Cardiac muscle cell (in vitro differentiated cells and primary cell): ENCODE measurements around the gene MKNK2. TPM values are rescaled to one million over a fixed set of nuclear protein-coding genes. Genes with fewer than 3 reads are reported as not detected.

Experiments used
- DNase-seq, 2 donors: peaks; one replicate each; pipeline versions ENCODE4 v3.0.0 to v3.0.0-alpha.2; 2010 to 2017; ENCODE audit warnings: low read depth in 1 of 2, low spot score in 1 of 2
- H3K27ac ChIP-seq: fragments of 200-600 bp; sonication (generic); 2 replicates; pipeline ENCODE4 v1.5.1; 2016
- H3K27me3 ChIP-seq: fragments of 200-600 bp; sonication (generic); 2 replicates; pipeline ENCODE4 v1.6.0; 2016; ENCODE audit warnings: control low read depth
- H3K36me3 ChIP-seq: fragments of 200-600 bp; sonication (generic); 2 replicates; pipeline ENCODE4 v1.5.1; 2016; ENCODE audit warnings: control low read depth
- H3K4me1 ChIP-seq: fragments of 200-600 bp; sonication (generic); 2 replicates; pipeline ENCODE4 v1.8.1; 2017; ENCODE audit warnings: low read depth, mild to moderate bottlenecking, mixed run types
- H3K4me3 ChIP-seq: fragments of 200-600 bp; sonication (generic); 2 replicates; pipeline ENCODE4 v1.5.1; 2016; ENCODE audit warnings: mild to moderate bottlenecking
- H3K9me3 ChIP-seq: fragments of 200-600 bp; sonication (generic); 2 replicates; pipeline ENCODE4 v1.5.1; 2017; ENCODE audit warnings: low read depth, mild to moderate bottlenecking, control low read depth
- CTCF ChIP-seq: IDR thresholded peaks from 2 replicates; pipeline ENCODE4 v1.5.1; 2012; ENCODE audit warnings: low read depth, mild to moderate bottlenecking, low read length
- polyA plus RNA-seq: library from polyadenylated mRNA; unstranded; fragments of >200 nt; fragmentation: Nextera tagmentation; extraction: Ambion mirVana; gene quantifications from 2 replicates; pipeline ENCODE4 v1.2.1, GENCODE V29; 2016
- total RNA-seq: library from RNA; depleted of rRNA; stranded (reverse); fragments of >200 nt; gene quantifications from 2 replicates; pipeline ENCODE4 v1.2.3, GENCODE V29; 2016

MKNK2 gene
- total and polyA plus RNA-seq, 2 experiments from 2014 or later = 72.8 to 76.6 TPM

- Histone ChIP-seq H3K27ac (peak overlapping the region; percentile 51), H3K4me1 (peaks cover 13% of the 10 kb centered on the region), H3K27me3 (no peaks in the 10 kb centered on the region), H3K4me3 (no peak overlapping the region), H3K36me3 (no peaks in the 10 kb centered on the region), H3K9me3 (no peaks in the 10 kb centered on the region)
- no peak for TF ChIP-seq CTCF
- no peak for DNase-seq
These were observed 13.9 kb upstream of the MKNK2 start for GRCh38 chr19:2064788-2065524.

- no peak for DNase-seq
- Histone ChIP-seq H3K36me3 (no peaks in the 10 kb centered on the region), H3K4me1 (peaks cover 19% of the 10 kb centered on the region), H3K4me3 (no peak overlapping the region), H3K9me3 (no peaks in the 10 kb centered on the region), H3K27me3 (no peaks in the 10 kb centered on the region), H3K27ac (peak overlapping the region; percentile 51)
- no peak for TF ChIP-seq CTCF
These were observed 13.3 kb upstream of the MKNK2 start for GRCh38 chr19:2064395-2064787.

- Histone ChIP-seq H3K27me3 (no peaks in the 10 kb centered on the region), H3K27ac (no peak overlapping the region), H3K4me3 (no peak overlapping the region), H3K4me1 (peaks cover 25% of the 10 kb centered on the region), H3K9me3 (no peaks in the 10 kb centered on the region), H3K36me3 (no peaks in the 10 kb centered on the region)
- TF ChIP-seq CTCF = no peak
- DNase-seq = no peak
These were observed 12.8 kb upstream of the MKNK2 start for GRCh38 chr19:2063824-2064223.

- TF ChIP-seq CTCF = no peak
- peaks cover 25% of the 10 kb centered on the region for H3K4me1 ChIP-seq
- DNase-seq = no peak
- peak overlapping the region; percentile 99 for H3K27ac ChIP-seq
- no peaks in the 10 kb centered on the region for H3K27me3 ChIP-seq
- H3K9me3 ChIP-seq = no peaks in the 10 kb centered on the region
- no peak overlapping the region for H3K4me3 ChIP-seq
- no peaks in the 10 kb centered on the region for H3K36me3 ChIP-seq
These were observed 11.7 kb upstream of the MKNK2 start for GRCh38 chr19:2062770-2063169.

- Histone ChIP-seq H3K27ac (peak overlapping the region; percentile 99), H3K9me3 (no peaks in the 10 kb centered on the region), H3K27me3 (no peaks in the 10 kb centered on the region), H3K4me3 (peak overlapping the region; percentile 31), H3K4me1 (peaks cover 25% of the 10 kb centered on the region), H3K36me3 (no peaks in the 10 kb centered on the region)
- no peak for DNase-seq
- TF ChIP-seq CTCF = no peak
These were observed 11.3 kb upstream of the MKNK2 start for GRCh38 chr19:2062389-2062729.
